WTC11 (cell line): ENCODE measurements around the gene NOC2L. TPM values are rescaled to one million over a fixed set of nuclear protein-coding genes. Genes with fewer than 3 reads are reported as not detected.
A peak's percentile ranks its signal among the peaks of the same experiment; 100 is the strongest.

Experiments used
- ATAC-seq: fragments of 200-7000 bp; cut with Tn5 transposase; 2 replicates; pipeline ENCODE4 v1.10.0; 2021; ENCODE audit warnings: mild to moderate bottlenecking, moderate library complexity
- CTCF ChIA-PET: fragments of 300-600 bp; sonication (Branson Sonifier 250); formaldehyde crosslinking; loops from one replicate; lab custom pipeline; 2021; ENCODE audit warnings: antibody characterized with exemption; lab: Charles Lee
- POLR2A ChIA-PET: fragments of 350-600 bp; sonication (Branson Sonifier 250); formaldehyde crosslinking; loops from one replicate; lab custom pipeline; 2021; ENCODE audit warnings: antibody characterized with exemption; lab: Charles Lee
- DNase-seq: peaks from one replicate; pipeline ENCODE4 v3.0.0; 2021; ENCODE audit warnings: low spot score
- H3K27ac Mint-ChIP-seq: 2 replicates; pipeline ENCODE4 v1.8.0; 2021; ENCODE audit warnings: mixed read lengths
- H3K27me3 Mint-ChIP-seq: 2 replicates; pipeline ENCODE4 v1.8.0; 2021; ENCODE audit warnings: low read depth, mild to moderate bottlenecking, moderate library complexity, mixed read lengths
- H3K36me3 Mint-ChIP-seq: 2 replicates; pipeline ENCODE4 v1.8.0; 2021; ENCODE audit warnings: mixed read lengths
- H3K4me1 Mint-ChIP-seq: 2 replicates; pipeline ENCODE4 v1.8.0; 2022; ENCODE audit warnings: mixed read lengths
- H3K4me3 Mint-ChIP-seq: 2 replicates; pipeline ENCODE4 v1.8.0; 2021; ENCODE audit warnings: mild to moderate bottlenecking, moderate library complexity, mixed read lengths
- H3K9me3 Mint-ChIP-seq: 2 replicates; pipeline ENCODE4 v1.8.0; 2021; ENCODE audit warnings: mixed read lengths
- ATF2 ChIP-seq: sonication (generic); formaldehyde crosslinking; IDR thresholded peaks from 2 replicates; pipeline ENCODE4 v1.8.1; 2022; ENCODE audit warnings: low read depth, missing genetic modification reagents, borderline replicate concordance
- E2F4 ChIP-seq: sonication (generic); formaldehyde crosslinking; IDR thresholded peaks from 2 replicates; pipeline ENCODE4 v1.8.1; 2022; ENCODE audit warnings: low read depth, mild to moderate bottlenecking, moderate library complexity, missing genetic modification reagents, borderline replicate concordance
- ESRRA ChIP-seq: sonication (generic); formaldehyde crosslinking; IDR thresholded peaks from 2 replicates; pipeline ENCODE4 v1.8.1; 2022; ENCODE audit warnings: mild to moderate bottlenecking, missing genetic modification reagents, borderline replicate concordance
- FOXJ3 ChIP-seq: sonication (generic); formaldehyde crosslinking; IDR thresholded peaks from 2 replicates; pipeline ENCODE4 v1.9.0; 2021; ENCODE audit warnings: missing genetic modification reagents, mild to moderate bottlenecking, borderline replicate concordance
- JUN ChIP-seq: sonication (generic); formaldehyde crosslinking; IDR thresholded peaks from 2 replicates; pipeline ENCODE4 v1.8.0; 2023; ENCODE audit warnings: mild to moderate bottlenecking, missing genetic modification reagents
- NR1H2 ChIP-seq: sonication (generic); formaldehyde crosslinking; IDR thresholded peaks from 2 replicates; pipeline ENCODE4 v1.9.0; 2021; ENCODE audit warnings: mild to moderate bottlenecking, moderate library complexity, missing genetic modification reagents
- PRDM15 ChIP-seq: sonication (generic); formaldehyde crosslinking; IDR thresholded peaks from 2 replicates; pipeline ENCODE4 v1.8.0; 2022; ENCODE audit warnings: missing genetic modification reagents
- RELA ChIP-seq: sonication (generic); formaldehyde crosslinking; IDR thresholded peaks from 2 replicates; pipeline ENCODE4 v1.8.1; 2022; ENCODE audit warnings: missing genetic modification reagents, mild to moderate bottlenecking, borderline replicate concordance
- STAT6 ChIP-seq: sonication (generic); formaldehyde crosslinking; conservative IDR thresholded peaks from 2 replicates; pipeline ENCODE4 v1.8.1; 2023; ENCODE audit warnings: mild to moderate bottlenecking, low read depth, missing genetic modification reagents, moderate library complexity
- TCF7 ChIP-seq: sonication (generic); formaldehyde crosslinking; IDR thresholded peaks from 2 replicates; pipeline ENCODE4 v1.8.0; 2022; ENCODE audit warnings: mild to moderate bottlenecking, low read depth, missing genetic modification reagents, moderate library complexity
- TEAD4 ChIP-seq: sonication (generic); formaldehyde crosslinking; IDR thresholded peaks from 2 replicates; pipeline ENCODE4 v1.8.0; 2022; ENCODE audit warnings: mild to moderate bottlenecking, missing genetic modification reagents
- TP53 ChIP-seq: sonication (generic); formaldehyde crosslinking; IDR thresholded peaks from 2 replicates; pipeline ENCODE4 v1.8.1; 2023; ENCODE audit warnings: mild to moderate bottlenecking, missing genetic modification reagents
- ZNF121 ChIP-seq: sonication (generic); formaldehyde crosslinking; IDR thresholded peaks from 2 replicates; pipeline ENCODE4 v1.8.0; 2023; ENCODE audit warnings: missing genetic modification reagents
- ZNF138 ChIP-seq: sonication (generic); formaldehyde crosslinking; conservative IDR thresholded peaks from 2 replicates; pipeline ENCODE4 v1.8.1; 2022; ENCODE audit warnings: mild to moderate bottlenecking, moderate library complexity, missing genetic modification reagents
- ZNF317 ChIP-seq: sonication (generic); formaldehyde crosslinking; IDR thresholded peaks from 2 replicates; pipeline ENCODE4 v1.8.1; 2023; ENCODE audit warnings: low read depth, mild to moderate bottlenecking, moderate library complexity, missing genetic modification reagents, borderline replicate concordance
- total RNA-seq: library from RNA; stranded (reverse); gene quantifications from 3 replicates; pipeline ENCODE4 v1.2.3, GENCODE V29; 2021
- TF ChIP-seq, protein P1 (sequence below): fragments of 250-450 bp; sonication (Bioruptor Pico); IDR thresholded peaks from 2 replicates; pipeline ENCODE4 v1.9.0; 2021; ENCODE audit warnings: mild to moderate bottlenecking

NOC2L gene
- total RNA-seq, 1 experiment from 2014 or later = 182 TPM

DNA sequence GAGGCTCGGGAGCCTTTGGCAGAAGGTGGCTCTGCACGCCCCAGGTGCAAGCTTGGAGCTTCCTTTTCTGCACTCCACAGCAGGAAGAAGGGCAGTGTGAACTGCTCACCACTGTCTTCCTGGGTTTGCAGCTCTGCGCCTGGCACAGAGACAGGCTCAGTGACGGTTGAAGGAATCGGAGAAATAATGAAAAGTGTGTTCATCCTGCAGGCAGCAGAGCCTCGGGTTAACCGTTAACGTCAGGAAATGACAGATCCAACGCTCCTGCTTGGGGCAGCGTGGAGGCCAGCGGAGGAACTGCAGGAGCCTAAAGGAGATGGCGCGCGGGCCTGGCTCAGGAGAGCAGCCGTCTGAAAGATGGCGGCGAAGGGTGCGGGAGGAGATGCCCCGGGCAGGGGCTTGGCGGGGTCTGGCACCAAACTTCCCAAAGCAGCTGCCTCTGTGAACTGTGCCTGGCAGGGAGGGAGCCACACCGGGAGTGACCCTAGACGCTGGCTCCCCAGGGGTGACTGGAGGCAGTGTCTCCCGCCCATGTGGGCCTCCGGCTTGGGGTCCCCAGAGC lies 46.2 kb downstream of the NOC2L start:
- Mint-ChIP-seq H3K27me3 (peaks cover 59% of the 10 kb centered on the region), H3K4me3 (no peak overlapping the region), H3K4me1 (peaks cover 2% of the 10 kb centered on the region; the same call in 1 of the 2 replicates), H3K9me3 (no peaks in the 10 kb centered on the region), H3K36me3 (no peaks in the 10 kb centered on the region), H3K27ac (no peak overlapping the region)
- TF ChIP-seq ZNF121 (no peak), RELA (CRISPR knock-in tag) (no peak), FOXJ3 (CRISPR knock-in tag) (no peak), JUN (CRISPR knock-in tag) (no peak), TEAD4 (CRISPR knock-in tag) (no peak), ATF2 (CRISPR knock-in tag) (no peak), E2F4 (CRISPR knock-in tag) (no peak), TCF7 (CRISPR knock-in tag) (no peak), STAT6 (CRISPR knock-in tag) (no peak), NR1H2 (CRISPR knock-in tag) (no peak), ZNF138 (CRISPR knock-in tag) (no peak), ESRRA (CRISPR knock-in tag) (no peak), TP53 (no peak), PRDM15 (no peak), ZNF317 (CRISPR knock-in tag) (no peak)
- TF ChIP-seq, protein P1, sequence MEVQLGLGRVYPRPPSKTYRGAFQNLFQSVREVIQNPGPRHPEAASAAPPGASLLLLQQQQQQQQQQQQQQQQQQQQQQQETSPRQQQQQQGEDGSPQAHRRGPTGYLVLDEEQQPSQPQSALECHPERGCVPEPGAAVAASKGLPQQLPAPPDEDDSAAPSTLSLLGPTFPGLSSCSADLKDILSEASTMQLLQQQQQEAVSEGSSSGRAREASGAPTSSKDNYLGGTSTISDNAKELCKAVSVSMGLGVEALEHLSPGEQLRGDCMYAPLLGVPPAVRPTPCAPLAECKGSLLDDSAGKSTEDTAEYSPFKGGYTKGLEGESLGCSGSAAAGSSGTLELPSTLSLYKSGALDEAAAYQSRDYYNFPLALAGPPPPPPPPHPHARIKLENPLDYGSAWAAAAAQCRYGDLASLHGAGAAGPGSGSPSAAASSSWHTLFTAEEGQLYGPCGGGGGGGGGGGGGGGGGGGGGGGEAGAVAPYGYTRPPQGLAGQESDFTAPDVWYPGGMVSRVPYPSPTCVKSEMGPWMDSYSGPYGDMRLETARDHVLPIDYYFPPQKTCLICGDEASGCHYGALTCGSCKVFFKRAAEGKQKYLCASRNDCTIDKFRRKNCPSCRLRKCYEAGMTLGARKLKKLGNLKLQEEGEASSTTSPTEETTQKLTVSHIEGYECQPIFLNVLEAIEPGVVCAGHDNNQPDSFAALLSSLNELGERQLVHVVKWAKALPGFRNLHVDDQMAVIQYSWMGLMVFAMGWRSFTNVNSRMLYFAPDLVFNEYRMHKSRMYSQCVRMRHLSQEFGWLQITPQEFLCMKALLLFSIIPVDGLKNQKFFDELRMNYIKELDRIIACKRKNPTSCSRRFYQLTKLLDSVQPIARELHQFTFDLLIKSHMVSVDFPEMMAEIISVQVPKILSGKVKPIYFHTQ = no peak
- CTCF ChIA-PET = interaction anchor here (0.5 to 2.2 kb wide), 8 partner anchors 10 to 90 kb away, joined by 3 to 9 read pairs (median 6); partner anchors contain the start of gene SAMD11
- ATAC-seq = peak; percentile 82
- POLR2A ChIA-PET = no interaction called here
- DNase-seq = peak; percentile 53
